ENCODE measurements around the gene HEATR5B.
A peak's percentile ranks its signal among the peaks of the same experiment; 100 is the strongest.

The HEATR5B gene

GRCh38 chr2:36965206-36965605 is 119.0 kb downstream of the HEATR5B start:
- Histone ChIP-seq H3K36me3 (ENCODE audit: control insufficient read depth, low read length) (peaks cover 4% of the 10 kb centered on the region), H4K20me1 (ENCODE audit: control insufficient read depth, insufficient read depth, low read depth, low read length) (no peaks in the 10 kb centered on the region), H3K79me2 (ENCODE audit: control insufficient read depth, low read length) (peaks cover 58% of the 10 kb centered on the region), H3K4me2 (ENCODE audit: low read length) (peak overlapping the region; percentile 81), H3K9me3 (ENCODE audit: control insufficient read depth, insufficient read depth, low read length) (no peaks in the 10 kb centered on the region), H3K4me3 (ENCODE audit: low read length) (peak overlapping the region; percentile 95), H3K9me2 (replicated peaks; ENCODE audit: control insufficient read depth, low read length) (no peaks in the 10 kb centered on the region), H3K27me3 (ENCODE audit: control insufficient read depth, low read length) (no peaks in the 10 kb centered on the region), H3K4me1 (ENCODE audit: control insufficient read depth, low read length) (peaks cover 29% of the 10 kb centered on the region), H3K27ac (ENCODE audit: low read depth, low read length) (no peak overlapping the region), H3F3A (ENCODE audit: control insufficient read depth, insufficient read depth) (peaks cover 11% of the 10 kb centered on the region)
- TF ChIP-seq EZH2phosphoT487 (IDR thresholded peaks at IDR 0.05; ENCODE audit: borderline replicate concordance, low read length) (no peak), CTCF (IDR thresholded peaks at IDR 0.05; ENCODE audit: low read depth, low read length, poor library complexity, severe bottlenecking) (no peak)

- Histone ChIP-seq H3K9me3 (ENCODE audit: control insufficient read depth, insufficient read depth, low read length) (no peaks in the 10 kb centered on the region), H3K4me1 (ENCODE audit: control insufficient read depth, low read length) (peaks cover 29% of the 10 kb centered on the region), H3K9me2 (replicated peaks; ENCODE audit: control insufficient read depth, low read length) (no peaks in the 10 kb centered on the region), H3K4me3 (ENCODE audit: low read length) (peak overlapping the region; percentile 95), H3K27ac (ENCODE audit: low read depth, low read length) (no peak overlapping the region), H3F3A (ENCODE audit: control insufficient read depth, insufficient read depth) (peaks cover 11% of the 10 kb centered on the region), H4K20me1 (ENCODE audit: control insufficient read depth, insufficient read depth, low read depth, low read length) (no peaks in the 10 kb centered on the region), H3K79me2 (ENCODE audit: control insufficient read depth, low read length) (peaks cover 62% of the 10 kb centered on the region), H3K27me3 (ENCODE audit: control insufficient read depth, low read length) (no peaks in the 10 kb centered on the region), H3K4me2 (ENCODE audit: low read length) (peak overlapping the region; percentile 81), H3K36me3 (ENCODE audit: control insufficient read depth, low read length) (peaks cover 6% of the 10 kb centered on the region)
- no peak for TF ChIP-seq CTCF (IDR thresholded peaks at IDR 0.05; ENCODE audit: low read depth, low read length, poor library complexity, severe bottlenecking)
- no peak for TF ChIP-seq EZH2phosphoT487 (IDR thresholded peaks at IDR 0.05; ENCODE audit: borderline replicate concordance, low read length)
Measured at GRCh38 chr2:36964496-36965058, 119.6 kb downstream of the HEATR5B start.

- peaks cover 70% of the 10 kb centered on the region for H3K79me2 ChIP-seq (ENCODE audit: control insufficient read depth, low read length)
- H3K27ac ChIP-seq (ENCODE audit: low read depth, low read length) = no peak overlapping the region
- no peaks in the 10 kb centered on the region for H4K20me1 ChIP-seq (ENCODE audit: control insufficient read depth, insufficient read depth, low read depth, low read length)
- no peaks in the 10 kb centered on the region for H3K27me3 ChIP-seq (ENCODE audit: control insufficient read depth, low read length)
- H3K36me3 ChIP-seq (ENCODE audit: control insufficient read depth, low read length) = peaks cover 6% of the 10 kb centered on the region
- no peak overlapping the region for H3K4me3 ChIP-seq (ENCODE audit: low read length)
- H3K4me2 ChIP-seq (ENCODE audit: low read length) = no peak overlapping the region
- TF ChIP-seq EZH2phosphoT487 (IDR thresholded peaks at IDR 0.05; ENCODE audit: borderline replicate concordance, low read length) = no peak
- TF ChIP-seq CTCF (IDR thresholded peaks at IDR 0.05; ENCODE audit: low read depth, low read length, poor library complexity, severe bottlenecking) = no peak
- H3K9me3 ChIP-seq (ENCODE audit: control insufficient read depth, insufficient read depth, low read length) = no peaks in the 10 kb centered on the region
- peaks cover 29% of the 10 kb centered on the region for H3K4me1 ChIP-seq (ENCODE audit: control insufficient read depth, low read length)
- peaks cover 7% of the 10 kb centered on the region; the same call in 1 of the 2 replicates for H3F3A ChIP-seq (ENCODE audit: control insufficient read depth, insufficient read depth)
- H3K9me2 ChIP-seq (replicated peaks; ENCODE audit: control insufficient read depth, low read length) = no peaks in the 10 kb centered on the region
Measured at GRCh38 chr2:36963734-36964133, 120.4 kb downstream of the HEATR5B start.
